K562 (cell line): ENCODE measurements around the gene ACHE. TPM values are rescaled to one million over a fixed set of nuclear protein-coding genes. Genes with fewer than 3 reads are reported as not detected.
A peak's percentile ranks its signal among the peaks of the same experiment; 100 is the strongest.

Experiments used
- BACH1 ChIP-seq: fragments of 200-800 bp; sonication (Bioruptor generic); IDR thresholded peaks from 2 replicates; pipeline ENCODE4 v1.6.1; 2016; ENCODE audit warnings: missing genetic modification characterization, missing compliant biosample characterization
- ZNF507 ChIP-seq: conservative IDR thresholded peaks from 2 replicates; pipeline ENCODE4 v1.6.1; 2017; ENCODE audit warnings: missing genetic modification characterization, missing compliant biosample characterization
- ZNF589 ChIP-seq: fragments of 200-800 bp; sonication (Bioruptor generic); IDR thresholded peaks from 2 replicates; pipeline ENCODE4 v1.6.1; 2016; ENCODE audit warnings: low read depth, missing genetic modification characterization, missing compliant biosample characterization
- polyA plus RNA-seq, 8 experiments: library from polyadenylated mRNA; depleted of rRNA in 4 of 8; stranded (reverse) in 5 of 8; unstranded in 3 of 8; fragments of >200 nt; fragmentation: Nextera tagmentation in 2 of 8; fragmentation: Illumina TruSeq in 1 of 8; extraction: Ambion mirVana in 2 of 8; extraction: Trizol in 1 of 8; gene quantifications; 2 replicates each; pipeline versions ENCODE4 v1.2.1 to v1.2.3, GENCODE V29; 2011 to 2014; ENCODE audit warnings: inconsistent platforms in 1 of 8, missing spikeins in 1 of 8
- total RNA-seq, 7 experiments: library from RNA; depleted of rRNA in 6 of 7; stranded (reverse); fragments of >200 nt in 6 of 7; fragmentation: Illumina TruSeq in 2 of 7; extraction: Trizol in 2 of 7; gene quantifications; 2 replicates each; pipeline versions ENCODE4 v1.2.1 to v1.2.3, GENCODE V29; 2011 to 2021; ENCODE audit warnings: low replicate concordance in 1 of 7
- TF ChIP-seq, protein P1 (sequence below): fragments of 250-450 bp; sonication (Bioruptor Pico); IDR thresholded peaks from 2 replicates; pipeline ENCODE4 v1.5.0; 2021
- TF ChIP-seq, protein P2 (sequence below): fragments of 200-600 bp; sonication (generic); IDR thresholded peaks from one replicate; pipeline ENCODE4 v1.6.1; 2012; ENCODE audit warnings: mild to moderate bottlenecking, low read depth, low read length, inconsistent platforms
- TF ChIP-seq, protein P3 (sequence below): sonication (generic); formaldehyde crosslinking; IDR thresholded peaks from 2 replicates; pipeline ENCODE4 v1.8.1; 2023; ENCODE audit warnings: mild to moderate bottlenecking, missing genetic modification reagents
- TF ChIP-seq, protein P4 (sequence below): sonication (generic); formaldehyde crosslinking; IDR thresholded peaks from 2 replicates; pipeline ENCODE4 v1.8.0; 2022; ENCODE audit warnings: mild to moderate bottlenecking, missing genetic modification reagents
- TF ChIP-seq, protein P5 (sequence below): fragments of 250-450 bp; sonication (Bioruptor Pico); IDR thresholded peaks from 2 replicates; pipeline ENCODE4 v1.8.0; 2022; ENCODE audit warnings: inconsistent platforms

ACHE gene
- total and polyA plus RNA-seq, 9 of the 15 experiments (the other 6 are each of a cell fraction or from before 2014, with no cell fraction given): 0.04 to 8.8 (median 1.9) TPM

DNA sequence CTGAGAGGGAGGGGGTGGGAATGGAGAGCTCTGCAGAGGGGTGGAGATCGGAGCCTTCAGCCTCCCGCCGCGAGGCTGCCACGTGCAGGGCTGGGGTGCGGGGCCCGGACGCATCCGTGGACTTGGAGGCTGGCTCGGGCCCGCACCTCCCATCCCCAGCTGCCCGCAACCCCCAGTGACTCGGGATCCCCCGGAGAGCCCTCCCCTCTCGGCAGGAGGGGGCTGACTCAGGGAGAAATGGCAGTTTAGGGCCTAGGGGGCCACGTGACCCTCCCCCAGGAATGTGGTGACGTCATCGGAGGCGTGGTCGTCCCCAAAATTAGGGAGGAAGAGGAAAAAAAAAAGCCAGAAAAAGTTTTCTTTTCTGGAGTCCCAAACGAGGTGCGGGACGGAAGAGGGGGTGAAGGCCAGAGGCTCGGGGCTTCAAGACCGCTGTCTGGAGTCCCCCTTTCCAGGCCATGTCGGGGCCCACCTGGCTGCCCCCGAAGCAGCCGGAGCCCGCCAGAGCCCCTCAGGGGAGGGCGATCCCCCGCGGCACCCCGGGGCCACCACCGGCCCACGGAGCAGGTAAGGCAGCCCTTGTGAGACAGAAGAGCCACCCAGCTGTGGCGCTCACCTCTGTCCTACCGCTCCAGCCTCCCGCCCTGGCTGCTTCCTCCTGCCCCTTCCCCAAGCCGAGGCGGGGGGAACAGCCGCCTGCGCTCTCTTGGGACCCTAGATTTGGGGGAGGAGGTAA, 28.5 kb downstream of the ACHE start, which contains the start of gene TRIP6 (continued):
- TF ChIP-seq, protein P1, sequence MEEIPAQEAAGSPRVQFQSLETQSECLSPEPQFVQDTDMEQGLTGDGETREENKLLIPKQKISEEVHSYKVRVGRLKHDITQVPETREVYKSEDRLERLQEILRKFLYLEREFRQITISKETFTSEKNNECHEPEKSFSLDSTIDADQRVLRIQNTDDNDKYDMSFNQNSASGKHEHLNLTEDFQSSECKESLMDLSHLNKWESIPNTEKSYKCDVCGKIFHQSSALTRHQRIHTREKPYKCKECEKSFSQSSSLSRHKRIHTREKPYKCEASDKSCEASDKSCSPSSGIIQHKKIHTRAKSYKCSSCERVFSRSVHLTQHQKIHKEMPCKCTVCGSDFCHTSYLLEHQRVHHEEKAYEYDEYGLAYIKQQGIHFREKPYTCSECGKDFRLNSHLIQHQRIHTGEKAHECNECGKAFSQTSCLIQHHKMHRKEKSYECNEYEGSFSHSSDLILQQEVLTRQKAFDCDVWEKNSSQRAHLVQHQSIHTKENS (CRISPR knock-in tag): no peak
- TF ChIP-seq ZNF507: no peak
- TF ChIP-seq, protein P2, sequence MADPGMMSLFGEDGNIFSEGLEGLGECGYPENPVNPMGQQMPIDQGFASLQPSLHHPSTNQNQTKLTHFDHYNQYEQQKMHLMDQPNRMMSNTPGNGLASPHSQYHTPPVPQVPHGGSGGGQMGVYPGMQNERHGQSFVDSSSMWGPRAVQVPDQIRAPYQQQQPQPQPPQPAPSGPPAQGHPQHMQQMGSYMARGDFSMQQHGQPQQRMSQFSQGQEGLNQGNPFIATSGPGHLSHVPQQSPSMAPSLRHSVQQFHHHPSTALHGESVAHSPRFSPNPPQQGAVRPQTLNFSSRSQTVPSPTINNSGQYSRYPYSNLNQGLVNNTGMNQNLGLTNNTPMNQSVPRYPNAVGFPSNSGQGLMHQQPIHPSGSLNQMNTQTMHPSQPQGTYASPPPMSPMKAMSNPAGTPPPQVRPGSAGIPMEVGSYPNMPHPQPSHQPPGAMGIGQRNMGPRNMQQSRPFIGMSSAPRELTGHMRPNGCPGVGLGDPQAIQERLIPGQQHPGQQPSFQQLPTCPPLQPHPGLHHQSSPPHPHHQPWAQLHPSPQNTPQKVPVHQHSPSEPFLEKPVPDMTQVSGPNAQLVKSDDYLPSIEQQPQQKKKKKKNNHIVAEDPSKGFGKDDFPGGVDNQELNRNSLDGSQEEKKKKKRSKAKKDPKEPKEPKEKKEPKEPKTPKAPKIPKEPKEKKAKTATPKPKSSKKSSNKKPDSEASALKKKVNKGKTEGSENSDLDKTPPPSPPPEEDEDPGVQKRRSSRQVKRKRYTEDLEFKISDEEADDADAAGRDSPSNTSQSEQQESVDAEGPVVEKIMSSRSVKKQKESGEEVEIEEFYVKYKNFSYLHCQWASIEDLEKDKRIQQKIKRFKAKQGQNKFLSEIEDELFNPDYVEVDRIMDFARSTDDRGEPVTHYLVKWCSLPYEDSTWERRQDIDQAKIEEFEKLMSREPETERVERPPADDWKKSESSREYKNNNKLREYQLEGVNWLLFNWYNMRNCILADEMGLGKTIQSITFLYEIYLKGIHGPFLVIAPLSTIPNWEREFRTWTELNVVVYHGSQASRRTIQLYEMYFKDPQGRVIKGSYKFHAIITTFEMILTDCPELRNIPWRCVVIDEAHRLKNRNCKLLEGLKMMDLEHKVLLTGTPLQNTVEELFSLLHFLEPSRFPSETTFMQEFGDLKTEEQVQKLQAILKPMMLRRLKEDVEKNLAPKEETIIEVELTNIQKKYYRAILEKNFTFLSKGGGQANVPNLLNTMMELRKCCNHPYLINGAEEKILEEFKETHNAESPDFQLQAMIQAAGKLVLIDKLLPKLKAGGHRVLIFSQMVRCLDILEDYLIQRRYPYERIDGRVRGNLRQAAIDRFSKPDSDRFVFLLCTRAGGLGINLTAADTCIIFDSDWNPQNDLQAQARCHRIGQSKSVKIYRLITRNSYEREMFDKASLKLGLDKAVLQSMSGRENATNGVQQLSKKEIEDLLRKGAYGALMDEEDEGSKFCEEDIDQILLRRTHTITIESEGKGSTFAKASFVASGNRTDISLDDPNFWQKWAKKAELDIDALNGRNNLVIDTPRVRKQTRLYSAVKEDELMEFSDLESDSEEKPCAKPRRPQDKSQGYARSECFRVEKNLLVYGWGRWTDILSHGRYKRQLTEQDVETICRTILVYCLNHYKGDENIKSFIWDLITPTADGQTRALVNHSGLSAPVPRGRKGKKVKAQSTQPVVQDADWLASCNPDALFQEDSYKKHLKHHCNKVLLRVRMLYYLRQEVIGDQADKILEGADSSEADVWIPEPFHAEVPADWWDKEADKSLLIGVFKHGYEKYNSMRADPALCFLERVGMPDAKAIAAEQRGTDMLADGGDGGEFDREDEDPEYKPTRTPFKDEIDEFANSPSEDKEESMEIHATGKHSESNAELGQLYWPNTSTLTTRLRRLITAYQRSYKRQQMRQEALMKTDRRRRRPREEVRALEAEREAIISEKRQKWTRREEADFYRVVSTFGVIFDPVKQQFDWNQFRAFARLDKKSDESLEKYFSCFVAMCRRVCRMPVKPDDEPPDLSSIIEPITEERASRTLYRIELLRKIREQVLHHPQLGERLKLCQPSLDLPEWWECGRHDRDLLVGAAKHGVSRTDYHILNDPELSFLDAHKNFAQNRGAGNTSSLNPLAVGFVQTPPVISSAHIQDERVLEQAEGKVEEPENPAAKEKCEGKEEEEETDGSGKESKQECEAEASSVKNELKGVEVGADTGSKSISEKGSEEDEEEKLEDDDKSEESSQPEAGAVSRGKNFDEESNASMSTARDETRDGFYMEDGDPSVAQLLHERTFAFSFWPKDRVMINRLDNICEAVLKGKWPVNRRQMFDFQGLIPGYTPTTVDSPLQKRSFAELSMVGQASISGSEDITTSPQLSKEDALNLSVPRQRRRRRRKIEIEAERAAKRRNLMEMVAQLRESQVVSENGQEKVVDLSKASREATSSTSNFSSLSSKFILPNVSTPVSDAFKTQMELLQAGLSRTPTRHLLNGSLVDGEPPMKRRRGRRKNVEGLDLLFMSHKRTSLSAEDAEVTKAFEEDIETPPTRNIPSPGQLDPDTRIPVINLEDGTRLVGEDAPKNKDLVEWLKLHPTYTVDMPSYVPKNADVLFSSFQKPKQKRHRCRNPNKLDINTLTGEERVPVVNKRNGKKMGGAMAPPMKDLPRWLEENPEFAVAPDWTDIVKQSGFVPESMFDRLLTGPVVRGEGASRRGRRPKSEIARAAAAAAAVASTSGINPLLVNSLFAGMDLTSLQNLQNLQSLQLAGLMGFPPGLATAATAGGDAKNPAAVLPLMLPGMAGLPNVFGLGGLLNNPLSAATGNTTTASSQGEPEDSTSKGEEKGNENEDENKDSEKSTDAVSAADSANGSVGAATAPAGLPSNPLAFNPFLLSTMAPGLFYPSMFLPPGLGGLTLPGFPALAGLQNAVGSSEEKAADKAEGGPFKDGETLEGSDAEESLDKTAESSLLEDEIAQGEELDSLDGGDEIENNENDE: no peak
- peak; percentile 96 for TF ChIP-seq ZNF589 (CRISPR knock-in tag)
- TF ChIP-seq, protein P3, sequence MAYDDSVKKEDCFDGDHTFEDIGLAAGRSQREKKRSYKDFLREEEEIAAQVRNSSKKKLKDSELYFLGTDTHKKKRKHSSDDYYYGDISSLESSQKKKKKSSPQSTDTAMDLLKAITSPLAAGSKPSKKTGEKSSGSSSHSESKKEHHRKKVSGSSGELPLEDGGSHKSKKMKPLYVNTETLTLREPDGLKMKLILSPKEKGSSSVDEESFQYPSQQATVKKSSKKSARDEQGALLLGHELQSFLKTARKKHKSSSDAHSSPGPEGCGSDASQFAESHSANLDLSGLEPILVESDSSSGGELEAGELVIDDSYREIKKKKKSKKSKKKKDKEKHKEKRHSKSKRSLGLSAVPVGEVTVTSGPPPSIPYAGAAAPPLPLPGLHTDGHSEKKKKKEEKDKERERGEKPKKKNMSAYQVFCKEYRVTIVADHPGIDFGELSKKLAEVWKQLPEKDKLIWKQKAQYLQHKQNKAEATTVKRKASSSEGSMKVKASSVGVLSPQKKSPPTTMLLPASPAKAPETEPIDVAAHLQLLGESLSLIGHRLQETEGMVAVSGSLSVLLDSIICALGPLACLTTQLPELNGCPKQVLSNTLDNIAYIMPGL (CRISPR knock-in tag): peak; percentile 67; the same call in 1 of the 2 replicates
- TF ChIP-seq BACH1 (tag): no peak
- TF ChIP-seq, protein P4, sequence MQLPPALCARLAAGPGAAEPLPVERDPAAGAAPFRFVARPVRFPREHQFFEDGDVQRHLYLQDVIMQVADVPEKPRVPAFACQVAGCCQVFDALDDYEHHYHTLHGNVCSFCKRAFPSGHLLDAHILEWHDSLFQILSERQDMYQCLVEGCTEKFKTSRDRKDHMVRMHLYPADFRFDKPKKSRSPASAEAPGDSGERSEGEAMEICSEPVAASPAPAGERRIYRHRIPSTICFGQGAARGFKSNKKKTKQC: peak; percentile 63
- TF ChIP-seq, protein P5, sequence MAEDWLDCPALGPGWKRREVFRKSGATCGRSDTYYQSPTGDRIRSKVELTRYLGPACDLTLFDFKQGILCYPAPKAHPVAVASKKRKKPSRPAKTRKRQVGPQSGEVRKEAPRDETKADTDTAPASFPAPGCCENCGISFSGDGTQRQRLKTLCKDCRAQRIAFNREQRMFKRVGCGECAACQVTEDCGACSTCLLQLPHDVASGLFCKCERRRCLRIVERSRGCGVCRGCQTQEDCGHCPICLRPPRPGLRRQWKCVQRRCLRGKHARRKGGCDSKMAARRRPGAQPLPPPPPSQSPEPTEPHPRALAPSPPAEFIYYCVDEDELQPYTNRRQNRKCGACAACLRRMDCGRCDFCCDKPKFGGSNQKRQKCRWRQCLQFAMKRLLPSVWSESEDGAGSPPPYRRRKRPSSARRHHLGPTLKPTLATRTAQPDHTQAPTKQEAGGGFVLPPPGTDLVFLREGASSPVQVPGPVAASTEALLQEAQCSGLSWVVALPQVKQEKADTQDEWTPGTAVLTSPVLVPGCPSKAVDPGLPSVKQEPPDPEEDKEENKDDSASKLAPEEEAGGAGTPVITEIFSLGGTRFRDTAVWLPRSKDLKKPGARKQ (CRISPR knock-in tag): no peak
